Effector memory CD4-positive, alpha-beta T cell (primary cell): ENCODE data around the gene CNTN2.

ENCODE experiments used
- DNase-seq, 3 donors: peaks; one replicate each; pipeline ENCODE4 v3.0.0-alpha.2; 2020
- H3K27ac ChIP-seq: 2 replicates; pipeline ENCODE4 v1.7.0; 2013; ENCODE audit warnings: mild to moderate bottlenecking, low read length, moderate library complexity; ENCODE audit not compliant: insufficient read depth, poor library complexity, severe bottlenecking
- H3K27me3 ChIP-seq: replicated peaks from 2 replicates; pipeline ENCODE4 v1.7.0; 2013; ENCODE audit warnings: mild to moderate bottlenecking, low read length; ENCODE audit not compliant: insufficient read depth, control insufficient read depth, poor library complexity, severe bottlenecking
- H3K36me3 ChIP-seq: 2 replicates; pipeline ENCODE4 v1.7.0; 2013; ENCODE audit warnings: mild to moderate bottlenecking, low read length, moderate library complexity; ENCODE audit not compliant: control insufficient read depth, insufficient read depth
- H3K4me1 ChIP-seq: 2 replicates; pipeline ENCODE4 v1.7.0; 2013; ENCODE audit warnings: low read length, mild to moderate bottlenecking; ENCODE audit not compliant: control insufficient read depth, insufficient read depth, poor library complexity, severe bottlenecking
- H3K4me3 ChIP-seq: 2 replicates; pipeline ENCODE4 v1.7.0; 2013; ENCODE audit warnings: low read length, low read depth, mild to moderate bottlenecking; ENCODE audit not compliant: insufficient read depth, poor library complexity, severe bottlenecking
- H3K9me3 ChIP-seq: 2 replicates; pipeline ENCODE4 v1.7.0; 2013; ENCODE audit warnings: mild to moderate bottlenecking, low read length, moderate library complexity; ENCODE audit not compliant: control insufficient read depth

Gene CNTN2

GRCh38 chr1:205020466-205020865 lies 22.5 kb upstream of the CNTN2 start:
- Histone ChIP-seq H3K4me3 (no peak overlapping the region), H3K27me3 (no peaks in the 10 kb centered on the region), H3K36me3 (no peaks in the 10 kb centered on the region), H3K4me1 (no peaks in the 10 kb centered on the region), H3K27ac (no peak overlapping the region), H3K9me3 (no peaks in the 10 kb centered on the region)
- DNase-seq, result no peak

- Histone ChIP-seq H3K9me3 (no peaks in the 10 kb centered on the region), H3K36me3 (no peaks in the 10 kb centered on the region), H3K4me3 (no peak overlapping the region), H3K27ac (no peak overlapping the region), H3K27me3 (no peaks in the 10 kb centered on the region), H3K4me1 (no peaks in the 10 kb centered on the region)
- no peak for DNase-seq
Measured at GRCh38 chr1:205024679-205025078, 18.3 kb upstream of the CNTN2 start.

GRCh38 chr1:205025239-205025638 lies 17.8 kb upstream of the CNTN2 start:
- H3K36me3 ChIP-seq, result no peaks in the 10 kb centered on the region
- no peaks in the 10 kb centered on the region for H3K9me3 ChIP-seq
- no peak for DNase-seq
- H3K4me1 ChIP-seq, result no peaks in the 10 kb centered on the region
- H3K27me3 ChIP-seq, result no peaks in the 10 kb centered on the region
- H3K27ac ChIP-seq, result no peak overlapping the region
- H3K4me3 ChIP-seq, result no peak overlapping the region

- Histone ChIP-seq H3K27me3 (no peaks in the 10 kb centered on the region), H3K27ac (no peak overlapping the region), H3K4me3 (no peak overlapping the region), H3K36me3 (no peaks in the 10 kb centered on the region), H3K9me3 (no peaks in the 10 kb centered on the region), H3K4me1 (no peaks in the 10 kb centered on the region)
- DNase-seq, result no peak
Measured at GRCh38 chr1:205026181-205026580, 16.8 kb upstream of the CNTN2 start.

GRCh38 chr1:205028390-205028789 lies 14.6 kb upstream of the CNTN2 start:
- H3K9me3 ChIP-seq, result no peaks in the 10 kb centered on the region
- H3K4me1 ChIP-seq, result no peaks in the 10 kb centered on the region
- no peak overlapping the region for H3K4me3 ChIP-seq
- DNase-seq, result no peak
- H3K36me3 ChIP-seq, result no peaks in the 10 kb centered on the region
- H3K27me3 ChIP-seq, result no peaks in the 10 kb centered on the region
- H3K27ac ChIP-seq, result no peak overlapping the region

GRCh38 chr1:205028924-205029323 lies 14.1 kb upstream of the CNTN2 start:
- Histone ChIP-seq H3K36me3 (no peaks in the 10 kb centered on the region), H3K4me3 (no peak overlapping the region), H3K4me1 (no peaks in the 10 kb centered on the region), H3K27ac (no peak overlapping the region), H3K9me3 (no peaks in the 10 kb centered on the region), H3K27me3 (no peaks in the 10 kb centered on the region)
- no peak for DNase-seq

- Histone ChIP-seq H3K27ac (no peak overlapping the region), H3K27me3 (no peaks in the 10 kb centered on the region), H3K4me1 (no peaks in the 10 kb centered on the region), H3K36me3 (no peaks in the 10 kb centered on the region), H3K9me3 (no peaks in the 10 kb centered on the region), H3K4me3 (no peak overlapping the region)
- DNase-seq, result no peak
Measured at GRCh38 chr1:205030241-205030640, 12.8 kb upstream of the CNTN2 start.

GRCh38 chr1:205030896-205031295 lies 12.1 kb upstream of the CNTN2 start:
- H3K27ac ChIP-seq, result no peak overlapping the region
- H3K4me1 ChIP-seq, result no peaks in the 10 kb centered on the region
- H3K36me3 ChIP-seq, result no peaks in the 10 kb centered on the region
- no peak overlapping the region for H3K4me3 ChIP-seq
- no peak for DNase-seq
- no peaks in the 10 kb centered on the region for H3K27me3 ChIP-seq
- no peaks in the 10 kb centered on the region for H3K9me3 ChIP-seq

- H3K4me1 ChIP-seq, result no peaks in the 10 kb centered on the region
- no peaks in the 10 kb centered on the region for H3K9me3 ChIP-seq
- H3K27ac ChIP-seq, result no peak overlapping the region
- no peak overlapping the region for H3K4me3 ChIP-seq
- no peak for DNase-seq
- no peaks in the 10 kb centered on the region for H3K36me3 ChIP-seq
- no peaks in the 10 kb centered on the region for H3K27me3 ChIP-seq
Measured at GRCh38 chr1:205032508-205032907, 10.5 kb upstream of the CNTN2 start.

GRCh38 chr1:205037539-205037938 lies 5.5 kb upstream of the CNTN2 start:
- Histone ChIP-seq H3K9me3 (no peaks in the 10 kb centered on the region), H3K4me1 (no peaks in the 10 kb centered on the region), H3K27me3 (no peaks in the 10 kb centered on the region), H3K4me3 (no peak overlapping the region), H3K36me3 (no peaks in the 10 kb centered on the region), H3K27ac (no peak overlapping the region)
- DNase-seq, result no peak
